IMR-90 (cell line): ENCODE results near the gene TPP2. TPM values are rescaled to one million over a fixed set of nuclear protein-coding genes. Genes with fewer than 3 reads are reported as not detected.

Source experiments
- ATAC-seq: fragments of 200-7000 bp; cut with Tn5 transposase; 2 replicates; pipeline ENCODE4 v1.9.1; 2020; ENCODE audit warnings: low read depth, mild to moderate bottlenecking, moderate library complexity
- BruUV-seq: library from RNA; stranded (reverse); fragments of 400-500 nt; replicated peaks from 2 replicates; lab custom pipeline; 2021; lab: Mats Ljungman, UMichigan
- CTCF ChIA-PET: fragments of 300-600 bp; formaldehyde crosslinking; extraction: SDS; loops from one replicate; lab custom pipeline; 2021; ENCODE audit warnings: antibody characterized with exemption; lab: Yijun Ruan, JAX
- POLR2A ChIA-PET: fragments of 300-600 bp; sonication (Branson Sonifier 250); formaldehyde crosslinking; loops from one replicate; lab custom pipeline; 2022; ENCODE audit warnings: antibody characterized with exemption; ENCODE audit not compliant: unreplicated experiment; lab: Charles Lee
- DNase-seq: peaks from one replicate; pipeline ENCODE4 v3.0.0; 2013
- H2AFZ ChIP-seq: replicated peaks from 2 replicates; pipeline ENCODE3; 2013; ENCODE audit warnings: low read length, mild to moderate bottlenecking; ENCODE audit not compliant: poor library complexity
- H2AK5ac ChIP-seq: 2 replicates; pipeline ENCODE4 v1.6.1; 2013; ENCODE audit warnings: low read depth, low read length, inconsistent platforms
- H2AK9ac ChIP-seq: replicated peaks from 2 replicates; pipeline ENCODE3; 2013; ENCODE audit warnings: mild to moderate bottlenecking, low read depth, low read length, moderate library complexity; ENCODE audit not compliant: poor library complexity
- H2BK120ac ChIP-seq: 2 replicates; pipeline ENCODE4 v1.6.1; 2013; ENCODE audit warnings: low read depth, low read length, inconsistent platforms
- H2BK15ac ChIP-seq: 3 replicates; pipeline ENCODE4 v1.6.1; 2013; ENCODE audit warnings: low read depth, low read length, inconsistent platforms
- H2BK20ac ChIP-seq: 2 replicates; pipeline ENCODE4 v1.6.1; 2013; ENCODE audit warnings: low read depth, mild to moderate bottlenecking, inconsistent platforms, low read length, moderate library complexity
- H2BK5ac ChIP-seq: 2 replicates; pipeline ENCODE4 v1.6.1; 2013; ENCODE audit warnings: mild to moderate bottlenecking, low read depth, low read length, inconsistent platforms; ENCODE audit not compliant: poor library complexity, severe bottlenecking
- H3K14ac ChIP-seq: replicated peaks from 2 replicates; pipeline ENCODE4 v1.6.1; 2013; ENCODE audit warnings: low read depth, low read length, inconsistent platforms
- H3K18ac ChIP-seq: 2 replicates; pipeline ENCODE4 v1.6.1; 2013; ENCODE audit warnings: low read depth, low read length, control low read depth
- H3K23ac ChIP-seq: 2 replicates; pipeline ENCODE4 v1.6.1; 2013; ENCODE audit warnings: low read depth, low read length, inconsistent platforms
- H3K27ac ChIP-seq: 2 replicates; pipeline ENCODE4 v1.5.1; 2013; ENCODE audit warnings: mild to moderate bottlenecking, control low read depth, low read length; ENCODE audit not compliant: insufficient read depth
- H3K27me3 ChIP-seq: 2 replicates; pipeline ENCODE4 v1.6.1; 2013; ENCODE audit warnings: low read length; ENCODE audit not compliant: control insufficient read depth, insufficient read depth
- H3K36me3 ChIP-seq: 2 replicates; pipeline ENCODE4 v1.6.1; 2013; ENCODE audit warnings: low read length, mixed read lengths; ENCODE audit not compliant: control insufficient read depth, insufficient read depth
- H3K4ac ChIP-seq: 2 replicates; pipeline ENCODE4 v1.6.1; 2013; ENCODE audit warnings: low read depth, low read length, inconsistent platforms
- H3K4me1 ChIP-seq: 2 replicates; pipeline ENCODE4 v1.6.1; 2013; ENCODE audit warnings: low read length, mixed read lengths; ENCODE audit not compliant: control insufficient read depth, insufficient read depth
- H3K4me2 ChIP-seq: 2 replicates; pipeline ENCODE4 v1.6.1; 2013; ENCODE audit warnings: low read depth, mild to moderate bottlenecking, control low read depth, low read length, moderate library complexity
- H3K4me3 ChIP-seq: 2 replicates; pipeline ENCODE4 v1.5.1; 2013; ENCODE audit warnings: low read depth, mild to moderate bottlenecking, control low read depth, low read length, moderate library complexity; ENCODE audit not compliant: insufficient read depth
- H3K56ac ChIP-seq: 2 replicates; pipeline ENCODE4 v1.6.1; 2013; ENCODE audit warnings: low read length, inconsistent platforms; ENCODE audit not compliant: insufficient read depth; ENCODE audit errors: extremely low read depth
- H3K79me1 ChIP-seq, 2 experiments: 2 replicates each; pipeline ENCODE4 v1.6.1; 2013; ENCODE audit warnings: low read length in 2 of 2, inconsistent platforms in 1 of 2, low read depth in 1 of 2
- H3K9ac ChIP-seq: 2 replicates; pipeline ENCODE4 v1.6.1; 2013; ENCODE audit warnings: low read depth, low read length, control low read depth
- H3K9me1 ChIP-seq: 2 replicates; pipeline ENCODE4 v1.6.1; 2013; ENCODE audit warnings: low read length, inconsistent platforms; ENCODE audit not compliant: insufficient read depth
- H3K9me3 ChIP-seq: 2 replicates; pipeline ENCODE4 v1.6.1; 2013; ENCODE audit warnings: low read length; ENCODE audit not compliant: control insufficient read depth, insufficient read depth
- H4K20me1 ChIP-seq: 2 replicates; pipeline ENCODE4 v1.6.1; 2013; ENCODE audit warnings: low read length, inconsistent platforms; ENCODE audit not compliant: insufficient read depth
- H4K5ac ChIP-seq: 2 replicates; pipeline ENCODE4 v1.6.1; 2013; ENCODE audit warnings: mild to moderate bottlenecking, low read depth, low read length, control low read depth
- H4K8ac ChIP-seq, 2 experiments: 2 replicates each; pipeline ENCODE4 v1.6.1; 2013; ENCODE audit warnings: low read depth in 2 of 2, low read length in 2 of 2, control low read depth in 1 of 2, inconsistent platforms in 1 of 2
- H4K91ac ChIP-seq: 2 replicates; pipeline ENCODE4 v1.6.1; 2013; ENCODE audit warnings: low read depth, low read length, inconsistent platforms; ENCODE audit not compliant: insufficient read depth
- MAFK ChIP-seq: IDR thresholded peaks from 2 replicates; pipeline ENCODE4 v1.6.1; 2012; ENCODE audit warnings: low read depth, low read length, improper control_type of control experiment
- NFE2L2 ChIP-seq: fragments of 150-350 bp; IDR thresholded peaks from 2 replicates; pipeline ENCODE4 v1.6.1; 2016; ENCODE audit warnings: low read depth, mild to moderate bottlenecking, low read length
- WGBS, 2 experiments: methylation state at CpG; one replicate each; pipeline versions ENCODE4 v1.1.5 to v1.1.7; 2013; ENCODE audit warnings: missing lambda C conversion rate in 2 of 2; ENCODE audit not compliant: insufficient read length in 1 of 2; ENCODE audit errors: extremely low coverage in 2 of 2; 5-methylcytosine and 5-hydroxymethylcytosine counted together
- dilution Hi-C: fragments of 300-500 bp; cut with HindIII; formaldehyde crosslinking; loops from one replicate; pipeline ENCODE4 v1.14.3; 2018; ENCODE audit warnings: low sequenced_read_pairs; ENCODE audit not compliant: unreplicated experiment
- in situ Hi-C: fragments of 300-500 bp; cut with MboI; formaldehyde crosslinking; loops from 3 replicates; pipeline ENCODE4 v1.14.3; 2019; ENCODE audit warnings: low sequenced_read_pairs, inconsistent platforms, mixed read lengths
- intact Hi-C: fragments of 100-400 bp; cut with micrococcal nuclease; formaldehyde crosslinking; loops from 2 replicates; pipeline ENCODE4 v1.10.0; 2022
- polyA plus RNA-seq, 3 experiments: library from polyadenylated mRNA; depleted of rRNA; stranded (reverse); fragments of >200 nt; gene quantifications; 2 replicates each; pipeline ENCODE4 v1.2.3, GENCODE V29; 2012; ENCODE audit warnings: low replicate concordance in 1 of 3
- total RNA-seq: library from RNA; depleted of rRNA; stranded (reverse); fragments of >200 nt; gene quantifications from 2 replicates; pipeline ENCODE4 v1.2.3, GENCODE V29; 2012

TPP2 gene
- total and polyA plus RNA-seq, 2 of the 4 experiments (the other 2 are of a cell fraction) = 27.6 to 52.9 TPM

- Histone ChIP-seq H3K4me1 (peaks cover 5% of the 10 kb centered on the region), H3K27ac (no peak overlapping the region), H2AK9ac (no peak overlapping the region), H2AFZ (no peak overlapping the region), H3K9me3 (no peaks in the 10 kb centered on the region), H2BK20ac (no peak overlapping the region), H3K79me1 (peaks cover 3 to 11% of the 10 kb centered on the region in 2 experiments; a peak in 3 of 4 replicates), H3K18ac (no peak overlapping the region), H2BK5ac (no peak overlapping the region), H3K9me1 (no peaks in the 10 kb centered on the region), H3K14ac (no peak overlapping the region), H2AK5ac (no peak overlapping the region), H4K20me1 (no peaks in the 10 kb centered on the region; the same call in 1 of the 2 replicates), H2BK15ac (no peak overlapping the region), H3K36me3 (peaks cover 18% of the 10 kb centered on the region), H3K56ac (no peak overlapping the region), H4K8ac (no peak overlapping the region), H3K4me2 (no peak overlapping the region), H3K23ac (no peak overlapping the region), H4K5ac (no peak overlapping the region), H2BK120ac (no peak overlapping the region), H3K9ac (no peak overlapping the region), H3K4me3 (no peak overlapping the region), H3K27me3 (no peaks in the 10 kb centered on the region), H3K4ac (no peak overlapping the region), H4K91ac (no peak overlapping the region)
- ChIA-PET CTCF (no interaction called here), POLR2A (no interaction called here)
- dilution Hi-C loops = no loop called here
- in situ Hi-C loops = no loop called here
- intact Hi-C loops = loop anchor here (5.0 kb wide), 4 partner anchors 37 to 193 kb away; partner anchors contain the start of genes ERCC5 and TEX30
- BruUV-seq = no TSS peak
- WGBS, 2 experiments = 60% methylated on average over 1 of the region's 2 CpGs; no CpG with 5 or more reads in 1 of the 2 experiments
- TF ChIP-seq MAFK (no peak), NFE2L2 (no peak)
- DNase-seq = no peak
- ATAC-seq = no peak
These were observed 58.0 kb downstream of the TPP2 start for GRCh38 chr13:102654756-102655155.
